ENCODE results near the gene C1orf159.

The C1orf159 gene

GRCh38 chr1:1092894-1093609 is 22.8 kb downstream of the C1orf159 start:
- H3K4me2 ChIP-seq (ENCODE audit: low read length): no peak overlapping the region
- no CpG with 5 or more reads among the region's 14 CpGs for WGBS (ENCODE audit: extremely low coverage, insufficient coverage, low lambda C conversion rate)
- no peak overlapping the region for H2BK120ac ChIP-seq (ENCODE audit: low read depth, low read length)
- no peak overlapping the region for H3K9ac ChIP-seq (ENCODE audit: low read length)
- H3K18ac ChIP-seq (ENCODE audit: low read length): no peak overlapping the region
- H3K79me1 ChIP-seq (ENCODE audit: low read length): no peaks in the 10 kb centered on the region
- DNase-seq: no peak
- H2BK5ac ChIP-seq (ENCODE audit: low read length): no peak overlapping the region
- no peak overlapping the region for H3K4me3 ChIP-seq (ENCODE audit: low read length)
- no peak overlapping the region for H2AK5ac ChIP-seq (ENCODE audit: low read length)
- no peaks in the 10 kb centered on the region for H3K4me1 ChIP-seq (ENCODE audit: control insufficient read depth, low read depth, low read length)
- H3K79me2 ChIP-seq (ENCODE audit: control insufficient read depth, insufficient read depth, low read length): no peaks in the 10 kb centered on the region
- no peak overlapping the region for H3K4ac ChIP-seq (ENCODE audit: low read depth, low read length)
- H3K27me3 ChIP-seq (ENCODE audit: insufficient read depth, low read length, poor library complexity): no peaks in the 10 kb centered on the region
- H4K5ac ChIP-seq (ENCODE audit: low read length): no peak overlapping the region
- no peaks in the 10 kb centered on the region for H3K36me3 ChIP-seq (ENCODE audit: control insufficient read depth, insufficient read depth, low read length)
- no peak overlapping the region for H3K56ac ChIP-seq (ENCODE audit: low read length)
- H3K23ac ChIP-seq (ENCODE audit: low read length): no peak overlapping the region
- H4K8ac ChIP-seq (ENCODE audit: low read depth, low read length): no peak overlapping the region
- no peak overlapping the region for H3K27ac ChIP-seq (ENCODE audit: low read depth, low read length)
- no peak overlapping the region for H2BK15ac ChIP-seq (replicated peaks; ENCODE audit: low read depth)

DNA sequence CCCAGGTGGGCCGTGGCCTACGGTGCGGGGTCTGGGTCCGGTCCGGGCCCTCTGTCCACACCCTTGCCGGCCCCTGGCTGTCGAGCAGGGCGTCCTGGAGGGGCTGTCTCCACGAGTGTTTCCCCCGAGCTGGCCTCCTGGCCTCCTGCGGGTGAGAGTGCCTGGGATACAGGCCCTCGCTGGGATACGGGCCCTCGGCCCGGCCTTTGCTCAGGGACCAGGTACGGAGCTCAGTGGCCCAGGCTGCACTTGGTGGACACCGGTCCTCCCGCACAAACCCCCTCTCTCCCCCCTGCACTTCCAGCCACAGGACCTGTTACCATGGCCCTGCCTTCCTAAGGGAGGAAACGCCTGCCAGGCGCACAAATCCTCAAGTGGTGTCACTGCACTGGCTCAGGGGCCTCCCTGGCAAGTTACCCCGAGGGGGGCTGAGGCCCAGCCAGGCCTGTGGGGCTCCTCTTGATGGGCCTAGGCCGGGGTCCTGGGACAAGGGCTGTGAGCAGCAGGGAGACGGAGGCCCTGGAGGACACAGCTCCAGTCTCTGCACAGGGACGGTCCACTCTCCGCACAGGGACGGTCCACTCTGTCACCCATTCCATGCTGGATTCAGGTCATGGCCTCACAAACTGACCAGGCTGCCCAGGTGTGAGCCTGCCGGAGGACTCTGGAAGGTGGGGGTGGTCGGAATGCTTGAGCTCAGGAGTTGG is 23.6 kb downstream of the C1orf159 start:
- Histone ChIP-seq H3K4me1 (ENCODE audit: control insufficient read depth, low read depth, low read length) (no peaks in the 10 kb centered on the region), H2BK5ac (ENCODE audit: low read length) (no peak overlapping the region), H3K79me2 (ENCODE audit: control insufficient read depth, insufficient read depth, low read length) (no peaks in the 10 kb centered on the region), H3K23ac (ENCODE audit: low read length) (no peak overlapping the region), H2AK5ac (ENCODE audit: low read length) (no peak overlapping the region), H3K18ac (ENCODE audit: low read length) (no peak overlapping the region), H3K27ac (ENCODE audit: low read depth, low read length) (no peak overlapping the region), H3K9ac (ENCODE audit: low read length) (no peak overlapping the region), H4K5ac (ENCODE audit: low read length) (no peak overlapping the region), H3K4me2 (ENCODE audit: low read length) (no peak overlapping the region), H2BK120ac (ENCODE audit: low read depth, low read length) (no peak overlapping the region), H3K56ac (ENCODE audit: low read length) (no peak overlapping the region), H3K36me3 (ENCODE audit: control insufficient read depth, insufficient read depth, low read length) (no peaks in the 10 kb centered on the region), H3K79me1 (ENCODE audit: low read length) (no peaks in the 10 kb centered on the region), H3K4me3 (ENCODE audit: low read length) (no peak overlapping the region), H3K4ac (ENCODE audit: low read depth, low read length) (no peak overlapping the region), H2BK15ac (replicated peaks; ENCODE audit: low read depth) (no peak overlapping the region), H3K27me3 (ENCODE audit: insufficient read depth, low read length, poor library complexity) (no peaks in the 10 kb centered on the region), H4K8ac (ENCODE audit: low read depth, low read length) (no peak overlapping the region)
- DNase-seq: no peak
- WGBS (ENCODE audit: extremely low coverage, insufficient coverage, low lambda C conversion rate): no CpG with 5 or more reads among the region's 28 CpGs

- Histone ChIP-seq H3K4me2 (ENCODE audit: low read length) (no peak overlapping the region), H3K4ac (ENCODE audit: low read depth, low read length) (no peak overlapping the region), H3K9ac (ENCODE audit: low read length) (no peak overlapping the region), H2BK15ac (replicated peaks; ENCODE audit: low read depth) (no peak overlapping the region), H4K8ac (ENCODE audit: low read depth, low read length) (no peak overlapping the region), H2BK5ac (ENCODE audit: low read length) (no peak overlapping the region), H3K4me3 (ENCODE audit: low read length) (no peak overlapping the region), H3K27me3 (ENCODE audit: insufficient read depth, low read length, poor library complexity) (no peaks in the 10 kb centered on the region), H2AK5ac (ENCODE audit: low read length) (no peak overlapping the region), H3K27ac (ENCODE audit: low read depth, low read length) (no peak overlapping the region), H3K56ac (ENCODE audit: low read length) (no peak overlapping the region), H4K5ac (ENCODE audit: low read length) (no peak overlapping the region), H3K4me1 (ENCODE audit: control insufficient read depth, low read depth, low read length) (no peaks in the 10 kb centered on the region), H3K18ac (ENCODE audit: low read length) (no peak overlapping the region), H3K36me3 (ENCODE audit: control insufficient read depth, insufficient read depth, low read length) (no peaks in the 10 kb centered on the region), H3K23ac (ENCODE audit: low read length) (no peak overlapping the region), H3K79me1 (ENCODE audit: low read length) (no peaks in the 10 kb centered on the region), H3K79me2 (ENCODE audit: control insufficient read depth, insufficient read depth, low read length) (no peaks in the 10 kb centered on the region), H2BK120ac (ENCODE audit: low read depth, low read length) (no peak overlapping the region)
- WGBS (ENCODE audit: extremely low coverage, insufficient coverage, low lambda C conversion rate): no CpG with 5 or more reads among the region's 28 CpGs
- no peak for DNase-seq
These were observed 24.3 kb downstream of the C1orf159 start for GRCh38 chr1:1091344-1092148.

GRCh38 chr1:1090424-1091343 is 25.2 kb downstream of the C1orf159 start:
- no peaks in the 10 kb centered on the region for H3K79me1 ChIP-seq (ENCODE audit: low read length)
- no peak overlapping the region for H3K56ac ChIP-seq (ENCODE audit: low read length)
- no peak overlapping the region for H2AK5ac ChIP-seq (ENCODE audit: low read length)
- H3K4me1 ChIP-seq (ENCODE audit: control insufficient read depth, low read depth, low read length): no peaks in the 10 kb centered on the region
- H3K27ac ChIP-seq (ENCODE audit: low read depth, low read length): no peak overlapping the region
- H2BK5ac ChIP-seq (ENCODE audit: low read length): no peak overlapping the region
- no peak overlapping the region for H2BK120ac ChIP-seq (ENCODE audit: low read depth, low read length)
- no peak overlapping the region for H3K23ac ChIP-seq (ENCODE audit: low read length)
- no peaks in the 10 kb centered on the region for H3K79me2 ChIP-seq (ENCODE audit: control insufficient read depth, insufficient read depth, low read length)
- H3K9ac ChIP-seq (ENCODE audit: low read length): no peak overlapping the region
- no peak overlapping the region for H3K4ac ChIP-seq (ENCODE audit: low read depth, low read length)
- DNase-seq: no peak
- H4K8ac ChIP-seq (ENCODE audit: low read depth, low read length): no peak overlapping the region
- H3K4me3 ChIP-seq (ENCODE audit: low read length): no peak overlapping the region
- no peak overlapping the region for H3K18ac ChIP-seq (ENCODE audit: low read length)
- no peak overlapping the region for H2BK15ac ChIP-seq (replicated peaks; ENCODE audit: low read depth)
- no peaks in the 10 kb centered on the region for H3K27me3 ChIP-seq (ENCODE audit: insufficient read depth, low read length, poor library complexity)
- H3K4me2 ChIP-seq (ENCODE audit: low read length): no peak overlapping the region
- no peak overlapping the region for H4K5ac ChIP-seq (ENCODE audit: low read length)
- H3K36me3 ChIP-seq (ENCODE audit: control insufficient read depth, insufficient read depth, low read length): no peaks in the 10 kb centered on the region
- no CpG with 5 or more reads among the region's 45 CpGs for WGBS (ENCODE audit: extremely low coverage, insufficient coverage, low lambda C conversion rate)

- Histone ChIP-seq H3K4ac (ENCODE audit: low read depth, low read length) (no peak overlapping the region), H2AK5ac (ENCODE audit: low read length) (no peak overlapping the region), H3K9ac (ENCODE audit: low read length) (no peak overlapping the region), H3K23ac (ENCODE audit: low read length) (no peak overlapping the region), H2BK5ac (ENCODE audit: low read length) (no peak overlapping the region), H2BK15ac (replicated peaks; ENCODE audit: low read depth) (no peak overlapping the region), H4K5ac (ENCODE audit: low read length) (no peak overlapping the region), H3K79me2 (ENCODE audit: control insufficient read depth, insufficient read depth, low read length) (no peaks in the 10 kb centered on the region), H3K56ac (ENCODE audit: low read length) (no peak overlapping the region), H3K4me1 (ENCODE audit: control insufficient read depth, low read depth, low read length) (no peaks in the 10 kb centered on the region), H3K79me1 (ENCODE audit: low read length) (no peaks in the 10 kb centered on the region), H3K36me3 (ENCODE audit: control insufficient read depth, insufficient read depth, low read length) (no peaks in the 10 kb centered on the region), H3K4me3 (ENCODE audit: low read length) (no peak overlapping the region), H3K27ac (ENCODE audit: low read depth, low read length) (no peak overlapping the region), H4K8ac (ENCODE audit: low read depth, low read length) (no peak overlapping the region), H2BK120ac (ENCODE audit: low read depth, low read length) (no peak overlapping the region), H3K27me3 (ENCODE audit: insufficient read depth, low read length, poor library complexity) (no peaks in the 10 kb centered on the region), H3K18ac (ENCODE audit: low read length) (no peak overlapping the region), H3K4me2 (ENCODE audit: low read length) (no peak overlapping the region)
- no CpG with 5 or more reads among the region's 22 CpGs for WGBS (ENCODE audit: extremely low coverage, insufficient coverage, low lambda C conversion rate)
- DNase-seq: no peak
These were observed 26.0 kb downstream of the C1orf159 start for GRCh38 chr1:1089731-1090423.
